ENCODE measurements around the gene TMPRSS12. TPM values are rescaled to one million over a fixed set of nuclear protein-coding genes. Genes with fewer than 3 reads are reported as not detected.
"Not testable (repeated sequence)": the region's sequence is repeated elsewhere in the genome, so short reads cannot be mapped to it uniquely, and the experiment has no call there.

The TMPRSS12 gene
- total RNA-seq, 1 donor from 2014 or later = 1.9 TPM

DNA sequence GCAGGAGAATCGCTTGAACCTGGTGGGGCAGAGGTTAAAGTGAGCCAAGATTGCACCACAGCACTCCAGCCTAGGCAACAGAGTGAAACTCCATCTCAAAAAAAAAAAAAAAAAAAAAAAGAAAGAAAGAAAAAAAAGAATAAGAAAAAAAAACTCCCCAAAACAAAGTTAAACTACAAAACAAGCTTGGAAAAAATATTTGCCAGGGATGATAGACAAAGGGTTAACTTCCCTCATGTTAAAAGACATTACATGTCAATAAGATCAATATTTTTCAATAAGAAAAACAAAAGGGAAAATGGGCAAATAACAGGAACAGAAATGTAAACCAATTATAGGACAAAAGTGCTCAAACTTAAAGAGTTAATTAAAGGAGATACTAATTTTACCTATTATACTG lies 83.2 kb downstream of the TMPRSS12 start:
- DNase-seq (ENCODE audit: low spot score) = no peak

DNA sequence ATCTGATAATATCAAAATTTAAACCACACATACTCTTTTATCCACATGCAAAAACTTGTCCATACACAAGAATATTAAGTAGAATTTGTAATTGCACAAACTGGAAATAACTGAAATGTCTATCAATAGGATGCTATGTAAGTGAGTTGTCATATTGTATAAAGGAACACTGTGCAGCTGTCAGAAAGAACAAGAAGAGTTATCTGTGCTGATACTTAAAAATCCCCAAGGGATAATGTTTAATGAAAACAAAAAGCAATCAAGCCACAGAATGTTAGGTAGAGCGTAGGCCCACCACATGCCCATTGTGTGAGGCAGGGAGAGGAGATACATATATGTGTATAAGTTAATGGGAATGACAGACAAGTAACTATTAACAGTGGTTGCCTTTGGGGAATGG lies 83.7 kb downstream of the TMPRSS12 start:
- no peak for DNase-seq (ENCODE audit: low spot score)

DNA sequence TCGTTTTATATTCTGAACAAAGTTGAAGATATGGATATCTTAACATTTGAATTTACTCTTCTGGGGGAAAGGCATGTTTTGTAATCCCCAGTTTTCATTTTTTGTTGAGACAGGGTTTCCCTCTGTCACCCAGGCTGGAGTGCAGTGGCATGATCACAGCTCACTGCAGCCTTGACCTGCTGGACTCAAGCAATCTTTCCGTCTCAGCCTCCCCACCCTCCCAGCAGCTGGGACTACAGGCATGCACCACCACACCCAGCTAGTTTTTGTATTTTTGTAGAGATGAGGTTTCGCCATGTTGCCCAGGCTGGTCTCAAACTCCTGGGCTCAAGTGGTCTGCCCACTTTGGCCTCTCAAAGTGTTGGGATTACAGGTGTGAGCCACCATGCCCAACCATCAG lies 84.2 kb downstream of the TMPRSS12 start:
- DNase-seq (ENCODE audit: low spot score) = not testable (repeated sequence)

DNA sequence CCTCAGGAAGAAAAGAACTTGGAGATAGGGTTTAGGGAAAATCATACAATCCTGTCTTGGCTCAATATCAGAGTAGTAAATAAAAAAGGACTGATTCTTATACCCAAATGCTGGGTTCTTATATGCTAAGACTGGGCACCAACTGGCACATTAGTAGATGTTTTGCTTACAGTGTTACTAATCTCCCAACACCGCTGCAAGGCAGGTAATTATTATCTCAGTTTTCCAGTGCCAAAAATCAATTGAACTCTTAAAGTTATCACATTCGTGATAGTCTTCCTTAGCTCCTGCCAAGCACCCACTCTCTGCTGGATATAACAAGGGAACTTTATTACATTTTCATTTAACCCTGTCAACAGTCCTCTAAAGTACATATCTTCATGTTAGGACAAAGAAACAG lies 84.6 kb downstream of the TMPRSS12 start:
- no peak for DNase-seq (ENCODE audit: low spot score)

DNA sequence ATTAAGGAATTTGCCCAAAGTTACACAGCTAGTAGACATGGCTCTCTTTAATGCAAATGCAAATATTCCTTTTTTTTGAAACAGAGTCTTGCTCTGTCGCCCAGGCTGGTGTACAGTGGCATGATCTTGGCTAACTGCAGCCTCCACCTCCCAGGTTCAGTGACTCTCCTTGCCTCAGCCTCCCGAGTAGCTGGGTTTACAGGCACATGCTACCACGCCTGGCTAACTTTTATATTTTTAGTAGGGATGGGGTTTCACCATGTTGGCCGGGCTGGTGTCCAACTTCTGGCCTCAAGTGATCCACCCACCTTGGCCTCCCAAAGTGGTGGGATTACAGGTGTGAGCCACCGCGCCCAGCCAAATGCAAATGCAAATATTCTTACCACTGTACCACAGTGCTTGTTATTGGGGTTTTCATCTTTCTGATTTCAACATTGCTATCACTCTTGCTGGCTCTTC lies 85.1 kb downstream of the TMPRSS12 start:
- DNase-seq (ENCODE audit: low spot score) = no peak

DNA sequence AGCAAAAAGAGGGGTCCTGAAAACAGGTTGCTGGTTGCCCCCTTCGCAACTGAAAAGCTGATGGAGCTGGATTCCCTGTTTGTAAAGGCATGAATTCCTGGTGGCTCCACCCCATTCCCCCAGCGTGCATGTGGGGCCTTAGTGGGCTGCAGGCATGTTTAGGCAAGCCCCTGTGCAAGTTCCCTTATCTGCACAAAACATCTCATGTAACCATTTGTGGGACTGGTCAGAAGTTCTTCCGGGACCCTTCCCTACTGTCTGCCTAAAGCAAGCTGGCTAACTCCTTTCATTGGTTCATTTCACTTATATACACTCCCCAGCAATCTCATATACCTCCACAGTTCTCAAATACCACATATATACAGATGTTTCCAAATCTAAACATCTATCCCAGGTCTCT lies 85.7 kb downstream of the TMPRSS12 start:
- DNase-seq (ENCODE audit: low spot score) = peak; percentile 66

DNA sequence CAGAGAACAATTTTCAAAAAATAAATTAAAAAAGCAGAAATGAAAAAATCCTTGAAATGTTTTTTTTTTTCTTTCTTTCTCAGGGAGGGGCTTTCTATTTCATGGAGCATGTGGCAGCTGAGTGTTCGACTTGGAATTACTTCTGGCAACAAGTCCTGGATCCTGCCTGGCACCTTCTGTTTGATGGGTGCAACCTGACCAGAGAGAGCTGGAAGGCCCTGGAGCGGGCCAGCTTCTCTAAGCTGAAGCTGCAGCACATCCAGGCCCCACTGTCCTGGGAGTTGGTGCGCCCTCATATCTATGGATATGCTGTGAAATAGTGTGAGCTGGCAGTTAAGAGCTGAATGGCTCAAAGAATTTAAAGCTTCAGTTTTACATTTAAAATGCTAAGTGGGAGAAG lies 87.1 kb downstream of the TMPRSS12 start:
- DNase-seq (ENCODE audit: low spot score) = no peak

DNA sequence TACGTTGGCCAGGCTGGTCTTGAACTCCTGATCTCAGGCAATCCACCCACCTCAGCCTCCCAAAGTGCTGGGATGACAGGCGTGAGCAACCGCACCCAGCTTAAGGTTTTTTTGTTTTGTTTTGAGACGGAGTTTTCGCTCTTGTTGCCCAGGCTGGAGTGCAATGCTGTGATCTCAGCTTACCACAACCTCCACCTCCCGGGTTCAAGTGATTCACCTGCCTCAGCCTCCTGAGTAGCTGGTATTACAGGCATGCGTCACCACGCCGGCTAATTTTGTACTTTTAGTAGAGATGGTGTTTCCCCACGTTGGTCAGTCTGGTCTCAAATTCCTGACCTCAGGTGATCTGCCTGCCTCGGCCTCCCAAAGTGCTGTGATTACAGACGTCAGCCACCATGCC lies 87.8 kb downstream of the TMPRSS12 start:
- not testable (repeated sequence) for DNase-seq (ENCODE audit: low spot score)

DNA sequence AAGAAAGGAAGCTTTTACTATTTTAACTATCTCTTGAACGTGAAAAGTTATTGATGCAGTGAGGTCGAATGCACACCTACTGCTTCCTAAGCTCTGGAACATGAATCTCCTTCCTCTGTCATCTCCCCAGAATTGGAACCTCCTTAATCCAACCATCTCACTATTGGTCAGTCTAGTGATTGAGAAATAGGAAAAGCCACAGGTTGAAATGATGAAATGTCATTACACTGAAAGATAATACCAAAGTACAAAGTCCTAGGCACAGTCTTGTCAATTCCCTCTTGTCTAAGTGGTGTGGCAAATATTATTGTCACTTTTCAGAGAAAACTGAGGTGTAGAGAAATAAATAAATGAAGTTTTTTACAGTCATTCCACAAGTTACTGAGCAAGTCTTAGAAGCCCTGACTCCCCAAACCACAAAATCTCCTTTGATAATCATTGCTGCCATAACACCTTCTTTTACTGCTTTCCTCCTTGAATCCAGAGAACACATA lies 90.1 kb downstream of the TMPRSS12 start:
- DNase-seq (ENCODE audit: low spot score) = no peak

DNA sequence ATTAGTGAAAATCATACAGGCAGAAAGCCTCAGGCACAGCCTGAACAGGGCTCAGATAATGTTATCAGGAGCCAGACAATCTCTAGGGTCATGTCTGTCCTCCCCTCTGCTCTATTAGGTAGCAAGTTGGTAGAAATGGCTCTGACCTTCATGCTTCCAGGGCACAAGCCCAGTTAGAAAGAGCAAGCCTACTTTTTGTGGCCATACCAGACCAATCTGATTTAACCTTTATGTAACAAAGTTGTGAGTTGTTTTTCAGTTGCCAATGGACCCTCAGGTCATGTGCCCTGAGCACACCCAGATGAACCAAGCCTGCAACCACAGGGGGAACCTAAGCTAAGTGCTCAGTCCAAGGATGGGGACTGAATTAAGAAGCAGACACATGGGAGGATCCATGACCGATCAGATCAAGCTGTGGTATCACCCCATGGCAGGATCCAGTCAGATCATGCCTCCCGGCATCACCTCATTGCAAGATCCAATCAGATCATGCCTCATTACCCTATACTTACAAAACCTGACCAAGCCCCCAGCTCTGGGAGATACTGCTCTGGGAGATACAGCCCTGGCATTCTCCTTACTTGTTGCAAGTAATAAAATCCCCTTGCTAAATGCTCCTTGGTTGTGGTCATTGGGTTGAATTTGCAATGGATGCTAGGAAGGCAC lies 90.9 kb downstream of the TMPRSS12 start:
- no peak for DNase-seq (ENCODE audit: low spot score)

DNA sequence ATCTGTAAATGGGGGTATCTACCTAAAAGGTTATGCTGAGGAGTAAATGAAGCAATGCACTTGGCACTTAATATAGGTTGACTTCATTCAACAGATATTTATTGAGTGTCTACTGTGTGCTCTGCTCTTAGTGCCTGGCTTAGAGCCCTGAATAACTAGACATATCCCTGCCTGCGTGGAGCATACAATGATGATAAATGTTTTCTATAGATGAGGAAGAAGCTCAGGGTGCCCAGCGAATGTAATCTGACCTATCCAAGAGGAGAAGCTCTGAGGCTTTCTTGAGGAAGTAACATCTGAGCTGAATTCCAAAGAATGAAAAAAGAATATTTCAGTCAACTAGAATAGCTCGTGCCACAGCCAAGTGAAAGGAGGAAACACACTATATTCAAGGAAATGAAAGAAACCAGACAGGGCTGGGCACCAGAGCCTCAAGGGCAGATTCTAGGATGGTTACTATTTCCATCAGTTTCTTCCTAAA lies 91.7 kb downstream of the TMPRSS12 start:
- peak; percentile 85 for DNase-seq (ENCODE audit: low spot score)

DNA sequence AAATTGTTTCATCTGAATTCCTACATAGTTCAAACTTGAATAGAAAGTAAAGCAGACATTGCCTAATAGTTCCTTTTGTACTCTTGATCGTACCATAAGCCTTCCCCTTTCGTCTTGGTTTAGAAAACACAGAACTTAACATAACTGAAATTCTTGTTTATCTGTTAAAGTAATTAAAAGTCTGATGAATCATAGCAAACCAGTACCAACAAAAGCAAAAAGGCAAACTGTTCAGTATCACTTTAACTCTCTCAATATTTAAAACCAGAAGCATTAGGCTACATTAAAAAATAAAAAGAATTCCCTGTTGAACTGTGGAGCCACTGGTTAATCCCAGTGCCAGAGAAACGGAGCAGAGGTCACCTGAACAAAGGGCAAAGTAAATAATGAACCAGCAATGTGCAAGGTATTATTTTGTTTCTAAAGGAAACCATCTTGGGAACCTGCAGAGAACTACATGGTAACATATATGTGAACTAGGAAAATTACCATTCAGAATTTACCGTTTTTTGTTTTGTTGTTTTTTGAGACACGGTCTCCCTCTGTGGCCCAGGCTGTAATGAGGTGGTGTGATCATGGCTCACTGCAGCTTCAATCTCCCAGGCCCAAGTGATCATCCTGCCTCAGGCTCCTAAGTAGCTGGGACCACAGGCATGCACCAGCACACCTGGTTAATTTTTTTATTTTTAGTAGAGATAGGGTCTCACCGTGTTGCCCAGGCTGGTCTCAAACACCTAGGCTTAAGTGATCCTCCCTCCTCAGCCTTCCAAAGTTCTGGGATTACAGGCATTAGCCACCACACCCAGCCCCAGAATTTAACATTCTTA lies 92.5 kb downstream of the TMPRSS12 start:
- peak; percentile 58 for DNase-seq (ENCODE audit: low spot score)

DNA sequence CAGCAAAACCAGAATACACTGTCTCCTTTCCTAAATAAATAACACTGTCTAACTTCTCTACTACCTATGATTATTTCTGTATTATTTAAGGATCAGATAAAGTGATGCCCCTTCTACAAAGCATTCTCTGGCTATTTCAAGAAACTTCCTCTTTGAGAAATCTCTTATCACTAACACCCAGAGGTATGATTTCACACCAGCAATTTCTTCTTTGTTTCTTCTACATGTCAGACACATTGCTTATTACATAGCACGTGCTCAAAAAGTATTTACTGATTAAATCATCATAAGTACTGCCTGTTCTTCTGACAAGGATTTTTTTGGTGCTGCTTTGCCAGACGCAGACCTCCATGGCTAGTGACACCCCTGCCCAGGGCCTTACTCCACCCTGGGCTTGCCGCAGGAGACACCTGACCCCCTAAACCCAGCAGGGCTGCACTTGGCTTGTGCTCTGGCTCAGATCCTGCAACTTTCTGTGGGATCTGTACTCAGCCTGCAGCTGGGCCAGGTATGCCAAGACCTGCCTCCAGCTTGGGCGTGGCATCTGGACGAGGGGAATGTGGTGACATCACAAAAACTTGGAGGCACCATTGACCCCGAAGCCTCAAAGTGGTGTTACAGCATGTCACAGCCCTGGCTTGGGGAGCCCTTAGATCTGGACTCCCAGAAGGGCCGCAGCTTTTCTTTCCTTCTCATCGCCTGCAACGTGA lies 94.2 kb downstream of the TMPRSS12 start:
- no peak for DNase-seq (ENCODE audit: low spot score)

Other genes starting within 250 kb of the TMPRSS12 start
- 37.1 TPM for gene ATF1, start 78.8 kb upstream of the TMPRSS12 start, total RNA-seq (ENCODE audit: insufficient read depth, low replicate concordance)
- not detected for gene HIGD1C, start 109.6 kb downstream of the TMPRSS12 start, total RNA-seq (ENCODE audit: insufficient read depth, low replicate concordance)
- 76.6 TPM for gene SLC11A2, start 183.5 kb downstream of the TMPRSS12 start, total RNA-seq (ENCODE audit: insufficient read depth, low replicate concordance)
- 27.9 TPM for gene LETMD1, start 205.4 kb downstream of the TMPRSS12 start, total RNA-seq (ENCODE audit: insufficient read depth, low replicate concordance)
- gene CSRNP2, start 240.7 kb downstream of the TMPRSS12 start, total RNA-seq (ENCODE audit: insufficient read depth, low replicate concordance) = 19.7 TPM

All from umbilical cord (tissue), 2 donors.